Measurements from ENCODE around the gene AASDH.

AASDH gene

DNA sequence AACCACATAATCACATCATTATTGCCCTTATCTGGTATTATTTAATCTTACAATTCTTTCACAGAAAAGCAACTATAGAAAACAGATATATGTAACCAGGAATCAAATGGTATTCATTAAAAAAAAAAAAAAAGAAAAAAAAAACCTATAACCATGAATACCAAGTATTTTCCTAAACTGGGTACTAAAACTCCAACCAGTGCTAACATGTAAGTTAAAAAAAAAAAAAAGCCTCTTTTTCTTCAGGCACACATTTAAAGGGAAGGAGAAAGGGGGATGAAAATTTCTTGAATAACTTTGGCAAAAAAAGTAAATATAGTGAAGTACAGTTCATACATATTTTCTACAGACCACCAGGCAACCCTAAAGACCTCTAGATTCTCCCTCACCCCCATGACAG is 46.0 kb upstream of the AASDH start:
- ATAC-seq (ENCODE audit: low read depth): no peak
- Histone ChIP-seq H3K9me3 (ENCODE audit: severe bottlenecking) (no peaks in the 10 kb centered on the region), H3K27ac (ENCODE audit: poor library complexity, severe bottlenecking) (no peak overlapping the region), H3K36me3 (ENCODE audit: low read depth) (peaks cover 5% of the 10 kb centered on the region; the same call in 1 of the 2 replicates), H3K27me3 (ENCODE audit: insufficient read depth, poor library complexity, severe bottlenecking) (no peaks in the 10 kb centered on the region), H3K4me1 (ENCODE audit: insufficient read depth, poor library complexity, severe bottlenecking) (peaks cover 3% of the 10 kb centered on the region), H3K4me3 (ENCODE audit: severe bottlenecking) (no peak overlapping the region)
- DNase-seq (ENCODE audit: low spot score): no peak
- TF ChIP-seq, protein P1, sequence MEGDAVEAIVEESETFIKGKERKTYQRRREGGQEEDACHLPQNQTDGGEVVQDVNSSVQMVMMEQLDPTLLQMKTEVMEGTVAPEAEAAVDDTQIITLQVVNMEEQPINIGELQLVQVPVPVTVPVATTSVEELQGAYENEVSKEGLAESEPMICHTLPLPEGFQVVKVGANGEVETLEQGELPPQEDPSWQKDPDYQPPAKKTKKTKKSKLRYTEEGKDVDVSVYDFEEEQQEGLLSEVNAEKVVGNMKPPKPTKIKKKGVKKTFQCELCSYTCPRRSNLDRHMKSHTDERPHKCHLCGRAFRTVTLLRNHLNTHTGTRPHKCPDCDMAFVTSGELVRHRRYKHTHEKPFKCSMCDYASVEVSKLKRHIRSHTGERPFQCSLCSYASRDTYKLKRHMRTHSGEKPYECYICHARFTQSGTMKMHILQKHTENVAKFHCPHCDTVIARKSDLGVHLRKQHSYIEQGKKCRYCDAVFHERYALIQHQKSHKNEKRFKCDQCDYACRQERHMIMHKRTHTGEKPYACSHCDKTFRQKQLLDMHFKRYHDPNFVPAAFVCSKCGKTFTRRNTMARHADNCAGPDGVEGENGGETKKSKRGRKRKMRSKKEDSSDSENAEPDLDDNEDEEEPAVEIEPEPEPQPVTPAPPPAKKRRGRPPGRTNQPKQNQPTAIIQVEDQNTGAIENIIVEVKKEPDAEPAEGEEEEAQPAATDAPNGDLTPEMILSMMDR (IDR thresholded peaks at IDR 0.05; ENCODE audit: poor library complexity, severe bottlenecking): no peak

DNA sequence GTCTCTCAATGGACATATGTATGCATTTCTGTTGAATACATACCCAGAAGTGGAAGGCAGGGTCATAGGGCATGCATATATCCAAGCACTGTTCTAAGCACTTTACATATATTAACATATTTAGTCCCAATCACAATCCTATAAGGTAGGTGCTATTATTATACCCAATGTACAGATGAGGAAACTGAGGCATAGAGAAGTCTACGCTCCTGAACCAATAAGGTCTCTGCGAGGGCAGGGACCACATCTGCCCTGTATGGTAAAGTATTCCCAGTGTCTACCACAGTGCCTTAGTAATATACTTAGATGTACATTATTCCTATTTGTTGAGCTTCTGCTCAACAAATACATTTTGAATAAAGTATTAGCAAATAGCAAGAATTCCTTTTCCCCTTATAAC is 42.9 kb upstream of the AASDH start:
- no peak overlapping the region for H3K4me3 ChIP-seq (ENCODE audit: severe bottlenecking)
- TF ChIP-seq, protein P1 (IDR thresholded peaks at IDR 0.05; ENCODE audit: poor library complexity, severe bottlenecking): no peak

DNA sequence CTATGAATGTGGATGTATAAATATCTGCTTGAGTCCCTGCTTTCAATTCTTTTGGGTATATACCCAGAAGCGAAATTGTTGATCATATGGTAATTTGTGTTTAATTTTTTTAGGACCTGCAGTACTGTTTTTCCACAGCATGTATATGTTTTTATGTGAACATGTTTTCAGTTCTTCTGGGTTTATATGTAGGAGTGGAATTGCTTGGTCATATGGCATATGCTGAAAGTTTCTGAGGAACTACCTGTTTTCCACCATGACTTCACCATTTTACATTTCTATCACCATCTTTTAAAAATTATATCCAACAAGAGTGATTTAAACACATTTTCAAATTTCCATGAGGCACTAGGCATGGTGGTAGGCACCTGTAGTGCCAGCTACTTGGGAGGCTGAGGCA is 39.9 kb upstream of the AASDH start:
- H3K36me3 ChIP-seq (ENCODE audit: low read depth): peaks cover 7% of the 10 kb centered on the region; the same call in 1 of the 2 replicates
- no peak overlapping the region for H3K27ac ChIP-seq (ENCODE audit: poor library complexity, severe bottlenecking)
- TF ChIP-seq, protein P1 (IDR thresholded peaks at IDR 0.05; ENCODE audit: poor library complexity, severe bottlenecking): no peak
- no peak overlapping the region for H3K4me3 ChIP-seq (ENCODE audit: severe bottlenecking)
- H3K27me3 ChIP-seq (ENCODE audit: insufficient read depth, poor library complexity, severe bottlenecking): no peaks in the 10 kb centered on the region
- ATAC-seq (ENCODE audit: low read depth) (no peak), DNase-seq (ENCODE audit: low spot score) (no peak)
- no peaks in the 10 kb centered on the region for H3K9me3 ChIP-seq (ENCODE audit: severe bottlenecking)
- H3K4me1 ChIP-seq (ENCODE audit: insufficient read depth, poor library complexity, severe bottlenecking): peaks cover 4% of the 10 kb centered on the region

More for the DNA sequence above, 42.9 kb upstream of the AASDH start:
- ATAC-seq (ENCODE audit: low read depth) (no peak), DNase-seq (ENCODE audit: low spot score) (no peak)
- Histone ChIP-seq H3K4me1 (ENCODE audit: insufficient read depth, poor library complexity, severe bottlenecking) (peaks cover 1% of the 10 kb centered on the region), H3K9me3 (ENCODE audit: severe bottlenecking) (no peaks in the 10 kb centered on the region), H3K27me3 (ENCODE audit: insufficient read depth, poor library complexity, severe bottlenecking) (no peaks in the 10 kb centered on the region), H3K36me3 (ENCODE audit: low read depth) (peaks cover 7% of the 10 kb centered on the region; the same call in 1 of the 2 replicates), H3K27ac (ENCODE audit: poor library complexity, severe bottlenecking) (no peak overlapping the region)

DNA sequence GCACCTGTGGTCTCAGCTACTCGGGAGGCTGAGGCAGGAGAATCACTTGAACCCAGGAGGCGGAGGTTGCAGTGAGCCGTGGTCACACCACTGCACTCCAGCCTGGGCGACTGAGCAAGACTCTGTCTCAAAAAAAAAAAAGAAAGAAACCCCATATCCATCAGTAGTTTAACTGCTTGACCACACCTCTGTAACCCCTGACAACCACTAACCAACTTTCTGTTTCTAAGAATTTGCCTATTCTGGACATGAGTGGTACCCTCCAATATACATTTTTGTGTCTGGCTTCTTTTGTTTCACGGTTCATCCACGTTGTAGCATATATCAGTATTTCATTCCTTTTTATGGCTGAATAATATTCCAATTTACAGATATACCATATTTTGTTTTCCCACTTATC is 39.0 kb upstream of the AASDH start:
- TF ChIP-seq, protein P1 (IDR thresholded peaks at IDR 0.05; ENCODE audit: poor library complexity, severe bottlenecking): no peak
- H3K27ac ChIP-seq (ENCODE audit: poor library complexity, severe bottlenecking): no peak overlapping the region
- no peak for ATAC-seq (ENCODE audit: low read depth)
- H3K4me1 ChIP-seq (ENCODE audit: insufficient read depth, poor library complexity, severe bottlenecking): peaks cover 4% of the 10 kb centered on the region
- no peaks in the 10 kb centered on the region for H3K9me3 ChIP-seq (ENCODE audit: severe bottlenecking)
- no peak overlapping the region for H3K4me3 ChIP-seq (ENCODE audit: severe bottlenecking)
- peaks cover 7% of the 10 kb centered on the region; the same call in 1 of the 2 replicates for H3K36me3 ChIP-seq (ENCODE audit: low read depth)
- DNase-seq (ENCODE audit: low spot score): no peak
- no peaks in the 10 kb centered on the region for H3K27me3 ChIP-seq (ENCODE audit: insufficient read depth, poor library complexity, severe bottlenecking)

DNA sequence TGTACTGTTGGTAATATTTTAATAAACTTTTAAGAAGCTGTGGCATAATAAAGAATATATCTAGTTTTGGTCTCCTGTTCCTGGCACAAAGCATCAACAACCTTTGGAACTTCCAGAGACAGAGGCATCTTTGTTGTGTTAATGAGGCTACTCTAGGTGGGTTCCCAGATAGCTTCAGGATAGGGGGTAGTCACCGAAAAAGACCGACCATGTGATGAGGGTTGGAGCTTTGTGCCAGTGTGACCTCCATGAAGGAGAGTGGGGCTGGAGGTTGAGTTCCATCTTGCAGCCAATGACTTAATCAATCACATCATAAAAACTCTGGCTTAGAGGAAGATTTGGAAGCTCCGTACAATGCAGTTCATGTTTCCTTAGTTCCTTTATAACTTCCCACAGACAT is 38.2 kb upstream of the AASDH start:
- DNase-seq (ENCODE audit: low spot score) (no peak), ATAC-seq (ENCODE audit: low read depth) (no peak)
- Histone ChIP-seq H3K4me1 (ENCODE audit: insufficient read depth, poor library complexity, severe bottlenecking) (peaks cover 4% of the 10 kb centered on the region), H3K27me3 (ENCODE audit: insufficient read depth, poor library complexity, severe bottlenecking) (no peaks in the 10 kb centered on the region), H3K36me3 (ENCODE audit: low read depth) (peaks cover 7% of the 10 kb centered on the region; the same call in 1 of the 2 replicates), H3K27ac (ENCODE audit: poor library complexity, severe bottlenecking) (no peak overlapping the region), H3K4me3 (ENCODE audit: severe bottlenecking) (no peak overlapping the region), H3K9me3 (ENCODE audit: severe bottlenecking) (no peaks in the 10 kb centered on the region)
- TF ChIP-seq, protein P1 (IDR thresholded peaks at IDR 0.05; ENCODE audit: poor library complexity, severe bottlenecking): no peak

All from RWPE2 (cell line).